GM23338 (cell line): ENCODE data around the gene ADCYAP1. TPM values are rescaled to one million over a fixed set of nuclear protein-coding genes. Genes with fewer than 3 reads are reported as not detected.
A peak's percentile ranks its signal among the peaks of the same experiment; 100 is the strongest.

Source experiments
- ATAC-seq: fragments of 200-7000 bp; cut with Tn5 transposase; 3 replicates; pipeline ENCODE4 v1.9.1; 2020
- DNase-seq: peaks from one replicate; pipeline ENCODE4 v3.0.0-alpha.2; 2015; ENCODE audit warnings: low spot score
- H2AFZ ChIP-seq: fragments of 200-600 bp; sonication (generic); 2 replicates; pipeline ENCODE4 v1.8.0; 2016; ENCODE audit warnings: antibody characterized with exemption, mild to moderate bottlenecking, moderate library complexity
- H3F3A ChIP-seq: fragments of 200-600 bp; sonication (generic); replicated peaks from 2 replicates; pipeline ENCODE4 v1.8.0; 2017; ENCODE audit warnings: antibody characterized with exemption, mixed run types, low read depth
- H3K27ac ChIP-seq: fragments of 200-600 bp; sonication (generic); 2 replicates; pipeline ENCODE4 v1.6.1; 2016; ENCODE audit warnings: low read depth
- H3K27me3 ChIP-seq: fragments of 200-600 bp; sonication (generic); 2 replicates; pipeline ENCODE4 v1.8.0; 2016; ENCODE audit warnings: mild to moderate bottlenecking, mixed run types, moderate library complexity; ENCODE audit not compliant: insufficient read depth
- H3K36me3 ChIP-seq: fragments of 200-600 bp; sonication (generic); 2 replicates; pipeline ENCODE4 v1.8.0; 2016; ENCODE audit warnings: mild to moderate bottlenecking; ENCODE audit not compliant: insufficient read depth
- H3K4me1 ChIP-seq: fragments of 200-600 bp; sonication (generic); 2 replicates; pipeline ENCODE4 v1.8.0; 2016; ENCODE audit warnings: mild to moderate bottlenecking, moderate library complexity; ENCODE audit not compliant: insufficient read depth
- H3K4me2 ChIP-seq: fragments of 200-600 bp; sonication (generic); 2 replicates; pipeline ENCODE4 v1.7.1; 2017; ENCODE audit warnings: mixed run types
- H3K4me3 ChIP-seq: fragments of 200-600 bp; sonication (generic); 2 replicates; pipeline ENCODE4 v1.6.1; 2016; ENCODE audit warnings: mixed run types
- H3K79me2 ChIP-seq: fragments of 200-600 bp; sonication (generic); replicated peaks from 2 replicates; pipeline ENCODE4 v1.8.0; 2017; ENCODE audit warnings: mild to moderate bottlenecking; ENCODE audit not compliant: insufficient read depth
- H3K9me2 ChIP-seq: fragments of 200-600 bp; sonication (generic); 2 replicates; pipeline ENCODE4 v1.8.0; 2017; ENCODE audit not compliant: insufficient read depth
- H4K20me1 ChIP-seq: fragments of 200-600 bp; sonication (generic); replicated peaks from 2 replicates; pipeline ENCODE4 v1.8.0; 2017; ENCODE audit warnings: mild to moderate bottlenecking; ENCODE audit not compliant: insufficient read depth
- H3K27ac Mint-ChIP-seq: 2 replicates; pipeline ENCODE4 v1.8.0; 2020; ENCODE audit warnings: inconsistent platforms, mild to moderate bottlenecking, moderate library complexity, mixed read lengths
- H3K27me3 Mint-ChIP-seq: 3 replicates; pipeline ENCODE4 v1.8.0; 2022; ENCODE audit warnings: low read depth, mild to moderate bottlenecking, moderate library complexity, mixed read lengths, inconsistent platforms; ENCODE audit not compliant: insufficient read depth, poor library complexity
- H3K36me3 Mint-ChIP-seq: 3 replicates; pipeline ENCODE4 v1.8.0; 2021; ENCODE audit warnings: low read depth, mild to moderate bottlenecking, inconsistent platforms, moderate library complexity, mixed read lengths
- H3K4me1 Mint-ChIP-seq: 3 replicates; pipeline ENCODE4 v1.8.0; 2020; ENCODE audit warnings: mild to moderate bottlenecking, inconsistent platforms, mixed read lengths
- H3K4me3 Mint-ChIP-seq: 3 replicates; pipeline ENCODE4 v1.8.0; 2021; ENCODE audit warnings: moderate library complexity, mild to moderate bottlenecking, inconsistent platforms, mixed read lengths
- H3K9me3 Mint-ChIP-seq: 3 replicates; pipeline ENCODE4 v1.8.0; 2020; ENCODE audit warnings: moderate library complexity, mild to moderate bottlenecking, inconsistent platforms, mixed read lengths
- POLR2AphosphoS5 ChIP-seq: IDR thresholded peaks from 2 replicates; pipeline ENCODE4 v1.6.1; 2016; ENCODE audit warnings: antibody characterized with exemption, low read depth
- polyA plus RNA-seq: library from polyadenylated mRNA; unstranded; fragments of >200 nt; fragmentation: Nextera tagmentation; extraction: Ambion mirVana; gene quantifications from 2 replicates; pipeline ENCODE4 v1.2.1, GENCODE V29; 2016
- total RNA-seq: library from RNA; depleted of rRNA; stranded (reverse); fragments of >200 nt; shearing (Covaris generic); gene quantifications from 2 replicates; pipeline ENCODE4 v1.2.3, GENCODE V29; 2014
- TF ChIP-seq, protein P1 (sequence below), 2 experiments: fragments of 200-600 bp in 1 of 2; sonication (generic) in 1 of 2; conservative IDR thresholded peaks; 2 replicates each; pipeline versions ENCODE4 v1.5.1 to v1.6.1; 2016 to 2017; ENCODE audit warnings: antibody characterized with exemption in 2 of 2, low read depth in 2 of 2, mild to moderate bottlenecking in 2 of 2, moderate library complexity in 1 of 2
- TF ChIP-seq, protein P2 (sequence below): fragments of 250-450 bp; sonication (Bioruptor Pico); IDR thresholded peaks from 2 replicates; pipeline ENCODE4 v1.5.0; 2020; ENCODE audit warnings: mild to moderate bottlenecking, moderate library complexity
- TF ChIP-seq, protein P3 (sequence below): IDR thresholded peaks from one replicate; pipeline ENCODE4 v1.6.1; 2018; ENCODE audit warnings: antibody characterized with exemption; ENCODE audit not compliant: unreplicated experiment

Gene ADCYAP1
- total and polyA plus RNA-seq, 2 experiments from 2014 or later, result not detected

DNA sequence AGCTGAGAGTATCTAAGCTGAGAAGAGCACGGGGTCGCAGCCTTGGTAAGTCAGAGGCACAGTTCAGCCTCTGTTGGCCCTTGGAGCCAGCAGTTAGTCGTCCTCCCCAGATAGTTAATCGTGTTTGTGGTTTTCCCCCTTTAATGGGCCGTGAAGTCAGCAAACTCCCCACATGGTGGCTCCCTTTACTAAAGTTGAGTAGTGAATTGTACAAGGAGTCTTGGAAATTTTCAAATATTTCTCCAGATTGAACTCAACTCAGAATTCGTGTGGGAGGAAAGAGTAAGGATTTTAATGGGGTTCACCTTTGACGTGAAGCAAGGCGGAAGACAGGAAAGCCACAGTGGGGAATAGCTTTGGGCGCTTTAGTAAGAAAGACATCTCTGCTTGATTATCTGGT lies 2.4 kb upstream of the ADCYAP1 start:
- Mint-ChIP-seq H3K27me3 (peaks cover 61% of the 10 kb centered on the region), H3K4me3 (no peak overlapping the region), H3K9me3 (peaks cover 3% of the 10 kb centered on the region; the same call in 1 of the 3 replicates), H3K36me3 (no peaks in the 10 kb centered on the region; the same call in 2 of the 3 replicates), H3K27ac (no peak overlapping the region), H3K4me1 (peaks cover 19% of the 10 kb centered on the region)
- H3K79me2 ChIP-seq, result no peaks in the 10 kb centered on the region
- TF ChIP-seq, protein P1, sequence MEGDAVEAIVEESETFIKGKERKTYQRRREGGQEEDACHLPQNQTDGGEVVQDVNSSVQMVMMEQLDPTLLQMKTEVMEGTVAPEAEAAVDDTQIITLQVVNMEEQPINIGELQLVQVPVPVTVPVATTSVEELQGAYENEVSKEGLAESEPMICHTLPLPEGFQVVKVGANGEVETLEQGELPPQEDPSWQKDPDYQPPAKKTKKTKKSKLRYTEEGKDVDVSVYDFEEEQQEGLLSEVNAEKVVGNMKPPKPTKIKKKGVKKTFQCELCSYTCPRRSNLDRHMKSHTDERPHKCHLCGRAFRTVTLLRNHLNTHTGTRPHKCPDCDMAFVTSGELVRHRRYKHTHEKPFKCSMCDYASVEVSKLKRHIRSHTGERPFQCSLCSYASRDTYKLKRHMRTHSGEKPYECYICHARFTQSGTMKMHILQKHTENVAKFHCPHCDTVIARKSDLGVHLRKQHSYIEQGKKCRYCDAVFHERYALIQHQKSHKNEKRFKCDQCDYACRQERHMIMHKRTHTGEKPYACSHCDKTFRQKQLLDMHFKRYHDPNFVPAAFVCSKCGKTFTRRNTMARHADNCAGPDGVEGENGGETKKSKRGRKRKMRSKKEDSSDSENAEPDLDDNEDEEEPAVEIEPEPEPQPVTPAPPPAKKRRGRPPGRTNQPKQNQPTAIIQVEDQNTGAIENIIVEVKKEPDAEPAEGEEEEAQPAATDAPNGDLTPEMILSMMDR (conservative IDR thresholded peaks at IDR 0.05; ENCODE audit: low read depth in 2 of 2), result peak; percentile 57 to 64
- TF ChIP-seq, protein P2, sequence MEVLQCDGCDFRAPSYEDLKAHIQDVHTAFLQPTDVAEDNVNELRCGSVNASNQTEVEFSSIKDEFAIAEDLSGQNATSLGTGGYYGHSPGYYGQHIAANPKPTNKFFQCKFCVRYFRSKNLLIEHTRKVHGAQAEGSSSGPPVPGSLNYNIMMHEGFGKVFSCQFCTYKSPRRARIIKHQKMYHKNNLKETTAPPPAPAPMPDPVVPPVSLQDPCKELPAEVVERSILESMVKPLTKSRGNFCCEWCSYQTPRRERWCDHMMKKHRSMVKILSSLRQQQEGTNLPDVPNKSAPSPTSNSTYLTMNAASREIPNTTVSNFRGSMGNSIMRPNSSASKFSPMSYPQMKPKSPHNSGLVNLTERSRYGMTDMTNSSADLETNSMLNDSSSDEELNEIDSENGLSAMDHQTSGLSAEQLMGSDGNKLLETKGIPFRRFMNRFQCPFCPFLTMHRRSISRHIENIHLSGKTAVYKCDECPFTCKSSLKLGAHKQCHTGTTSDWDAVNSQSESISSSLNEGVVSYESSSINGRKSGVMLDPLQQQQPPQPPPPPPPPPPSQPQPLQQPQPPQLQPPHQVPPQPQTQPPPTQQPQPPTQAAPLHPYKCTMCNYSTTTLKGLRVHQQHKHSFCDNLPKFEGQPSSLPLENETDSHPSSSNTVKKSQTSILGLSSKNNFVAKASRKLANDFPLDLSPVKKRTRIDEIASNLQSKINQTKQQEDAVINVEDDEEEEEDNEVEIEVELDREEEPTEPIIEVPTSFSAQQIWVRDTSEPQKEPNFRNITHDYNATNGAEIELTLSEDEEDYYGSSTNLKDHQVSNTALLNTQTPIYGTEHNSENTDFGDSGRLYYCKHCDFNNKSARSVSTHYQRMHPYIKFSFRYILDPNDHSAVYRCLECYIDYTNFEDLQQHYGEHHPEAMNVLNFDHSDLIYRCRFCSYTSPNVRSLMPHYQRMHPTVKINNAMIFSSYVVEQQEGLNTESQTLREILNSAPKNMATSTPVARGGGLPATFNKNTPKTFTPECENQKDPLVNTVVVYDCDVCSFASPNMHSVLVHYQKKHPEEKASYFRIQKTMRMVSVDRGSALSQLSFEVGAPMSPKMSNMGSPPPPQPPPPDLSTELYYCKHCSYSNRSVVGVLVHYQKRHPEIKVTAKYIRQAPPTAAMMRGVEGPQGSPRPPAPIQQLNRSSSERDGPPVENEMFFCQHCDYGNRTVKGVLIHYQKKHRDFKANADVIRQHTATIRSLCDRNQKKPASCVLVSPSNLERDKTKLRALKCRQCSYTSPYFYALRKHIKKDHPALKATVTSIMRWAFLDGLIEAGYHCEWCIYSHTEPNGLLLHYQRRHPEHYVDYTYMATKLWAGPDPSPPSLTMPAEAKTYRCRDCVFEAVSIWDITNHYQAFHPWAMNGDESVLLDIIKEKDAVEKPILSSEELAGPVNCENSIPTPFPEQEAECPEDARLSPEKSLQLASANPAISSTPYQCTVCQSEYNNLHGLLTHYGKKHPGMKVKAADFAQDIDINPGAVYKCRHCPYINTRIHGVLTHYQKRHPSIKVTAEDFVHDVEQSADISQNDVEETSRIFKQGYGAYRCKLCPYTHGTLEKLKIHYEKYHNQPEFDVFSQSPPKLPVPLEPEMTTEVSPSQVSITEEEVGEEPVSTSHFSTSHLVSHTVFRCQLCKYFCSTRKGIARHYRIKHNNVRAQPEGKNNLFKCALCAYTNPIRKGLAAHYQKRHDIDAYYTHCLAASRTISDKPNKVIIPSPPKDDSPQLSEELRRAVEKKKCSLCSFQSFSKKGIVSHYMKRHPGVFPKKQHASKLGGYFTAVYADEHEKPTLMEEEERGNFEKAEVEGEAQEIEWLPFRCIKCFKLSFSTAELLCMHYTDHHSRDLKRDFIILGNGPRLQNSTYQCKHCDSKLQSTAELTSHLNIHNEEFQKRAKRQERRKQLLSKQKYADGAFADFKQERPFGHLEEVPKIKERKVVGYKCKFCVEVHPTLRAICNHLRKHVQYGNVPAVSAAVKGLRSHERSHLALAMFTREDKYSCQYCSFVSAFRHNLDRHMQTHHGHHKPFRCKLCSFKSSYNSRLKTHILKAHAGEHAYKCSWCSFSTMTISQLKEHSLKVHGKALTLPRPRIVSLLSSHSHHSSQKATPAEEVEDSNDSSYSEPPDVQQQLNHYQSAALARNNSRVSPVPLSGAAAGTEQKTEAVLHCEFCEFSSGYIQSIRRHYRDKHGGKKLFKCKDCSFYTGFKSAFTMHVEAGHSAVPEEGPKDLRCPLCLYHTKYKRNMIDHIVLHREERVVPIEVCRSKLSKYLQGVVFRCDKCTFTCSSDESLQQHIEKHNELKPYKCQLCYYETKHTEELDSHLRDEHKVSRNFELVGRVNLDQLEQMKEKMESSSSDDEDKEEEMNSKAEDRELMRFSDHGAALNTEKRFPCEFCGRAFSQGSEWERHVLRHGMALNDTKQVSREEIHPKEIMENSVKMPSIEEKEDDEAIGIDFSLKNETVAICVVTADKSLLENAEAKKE, result no peak
- no peak for TF ChIP-seq POLR2AphosphoS5
- H3K4me2 ChIP-seq, result no peak overlapping the region
- peaks cover 13% of the 10 kb centered on the region for H4K20me1 ChIP-seq
- ATAC-seq (no peak), DNase-seq (peak; percentile 52)
- H3K36me3 ChIP-seq, result no peaks in the 10 kb centered on the region
- no peak overlapping the region for H2AFZ ChIP-seq
- peaks cover 80% of the 10 kb centered on the region for H3K27me3 ChIP-seq
- no peak overlapping the region for H3K4me3 ChIP-seq
- no peaks in the 10 kb centered on the region for H3K9me2 ChIP-seq
- H3K4me1 ChIP-seq, result peaks cover 18% of the 10 kb centered on the region
- H3K27ac ChIP-seq, result no peak overlapping the region
- H3F3A ChIP-seq, result 0 out of 2 replicates have a peak, but pooled peaks cover 12% of the 10 kb centered on the region

GRCh38 chr18:903701-904100 lies 970 bp upstream of the ADCYAP1 start:
- peaks cover 20% of the 10 kb centered on the region for H3K4me1 ChIP-seq
- H3K4me2 ChIP-seq, result peak overlapping the region; percentile 97
- Mint-ChIP-seq H3K36me3 (no peaks in the 10 kb centered on the region; the same call in 2 of the 3 replicates), H3K4me3 (peak overlapping the region; percentile 38; the same call in 2 of the 3 replicates), H3K9me3 (peaks cover 3% of the 10 kb centered on the region; the same call in 1 of the 3 replicates), H3K4me1 (peaks cover 21% of the 10 kb centered on the region), H3K27ac (no peak overlapping the region), H3K27me3 (peaks cover 75% of the 10 kb centered on the region)
- DNase-seq, result peak; percentile 83
- H3K4me3 ChIP-seq, result no peak overlapping the region; the same call in 1 of the 2 replicates
- no peaks in the 10 kb centered on the region for H3K9me2 ChIP-seq
- no peaks in the 10 kb centered on the region for H3K36me3 ChIP-seq
- H3K27me3 ChIP-seq, result peaks cover 91% of the 10 kb centered on the region
- H2AFZ ChIP-seq, result no peak overlapping the region
- 0 out of 2 replicates have a peak, but pooled peaks cover 12% of the 10 kb centered on the region for H3F3A ChIP-seq
- peak; percentile 5; the same call in 1 of the 3 replicates for ATAC-seq
- no peak overlapping the region for H3K27ac ChIP-seq
- no peaks in the 10 kb centered on the region for H3K79me2 ChIP-seq
- peaks cover 13% of the 10 kb centered on the region for H4K20me1 ChIP-seq
- TF ChIP-seq, protein P3, sequence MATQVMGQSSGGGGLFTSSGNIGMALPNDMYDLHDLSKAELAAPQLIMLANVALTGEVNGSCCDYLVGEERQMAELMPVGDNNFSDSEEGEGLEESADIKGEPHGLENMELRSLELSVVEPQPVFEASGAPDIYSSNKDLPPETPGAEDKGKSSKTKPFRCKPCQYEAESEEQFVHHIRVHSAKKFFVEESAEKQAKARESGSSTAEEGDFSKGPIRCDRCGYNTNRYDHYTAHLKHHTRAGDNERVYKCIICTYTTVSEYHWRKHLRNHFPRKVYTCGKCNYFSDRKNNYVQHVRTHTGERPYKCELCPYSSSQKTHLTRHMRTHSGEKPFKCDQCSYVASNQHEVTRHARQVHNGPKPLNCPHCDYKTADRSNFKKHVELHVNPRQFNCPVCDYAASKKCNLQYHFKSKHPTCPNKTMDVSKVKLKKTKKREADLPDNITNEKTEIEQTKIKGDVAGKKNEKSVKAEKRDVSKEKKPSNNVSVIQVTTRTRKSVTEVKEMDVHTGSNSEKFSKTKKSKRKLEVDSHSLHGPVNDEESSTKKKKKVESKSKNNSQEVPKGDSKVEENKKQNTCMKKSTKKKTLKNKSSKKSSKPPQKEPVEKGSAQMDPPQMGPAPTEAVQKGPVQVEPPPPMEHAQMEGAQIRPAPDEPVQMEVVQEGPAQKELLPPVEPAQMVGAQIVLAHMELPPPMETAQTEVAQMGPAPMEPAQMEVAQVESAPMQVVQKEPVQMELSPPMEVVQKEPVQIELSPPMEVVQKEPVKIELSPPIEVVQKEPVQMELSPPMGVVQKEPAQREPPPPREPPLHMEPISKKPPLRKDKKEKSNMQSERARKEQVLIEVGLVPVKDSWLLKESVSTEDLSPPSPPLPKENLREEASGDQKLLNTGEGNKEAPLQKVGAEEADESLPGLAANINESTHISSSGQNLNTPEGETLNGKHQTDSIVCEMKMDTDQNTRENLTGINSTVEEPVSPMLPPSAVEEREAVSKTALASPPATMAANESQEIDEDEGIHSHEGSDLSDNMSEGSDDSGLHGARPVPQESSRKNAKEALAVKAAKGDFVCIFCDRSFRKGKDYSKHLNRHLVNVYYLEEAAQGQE, result peak; percentile 88
